Neuronal stem cell (in vitro differentiated cells): ENCODE results near the gene VEZT.

Experiments
- DNase-seq: peaks from one replicate; pipeline ENCODE4 v3.0.0-alpha.2; 2013; ENCODE audit warnings: low spot score
- H2AFZ ChIP-seq: one replicate; pipeline ENCODE4 v1.6.1; 2013; ENCODE audit warnings: mild to moderate bottlenecking, low read length, inconsistent platforms
- H2AK5ac ChIP-seq: 2 replicates; pipeline ENCODE4 v1.6.1; 2013; ENCODE audit warnings: low read depth, mild to moderate bottlenecking, inconsistent platforms, low read length, moderate library complexity, mixed read lengths
- H2BK120ac ChIP-seq: 2 replicates; pipeline ENCODE4 v1.6.1; 2013; ENCODE audit warnings: low read depth, mild to moderate bottlenecking, inconsistent platforms, low read length, moderate library complexity, mixed read lengths
- H2BK12ac ChIP-seq: one replicate; pipeline ENCODE4 v1.6.1; 2013; ENCODE audit warnings: low read length, inconsistent platforms
- H2BK15ac ChIP-seq: 2 replicates; pipeline ENCODE4 v1.6.1; 2013; ENCODE audit warnings: mild to moderate bottlenecking, low read length, inconsistent platforms, mixed read lengths
- H2BK5ac ChIP-seq: one replicate; pipeline ENCODE4 v1.6.1; 2013; ENCODE audit warnings: inconsistent platforms, mild to moderate bottlenecking, low read length, moderate library complexity
- H3K14ac ChIP-seq: one replicate; pipeline ENCODE4 v1.6.1; 2013; ENCODE audit warnings: low read length, inconsistent platforms
- H3K18ac ChIP-seq: 2 replicates; pipeline ENCODE4 v1.6.1; 2013; ENCODE audit warnings: low read length, inconsistent platforms
- H3K23ac ChIP-seq: 2 replicates; pipeline ENCODE4 v1.6.1; 2013; ENCODE audit warnings: low read depth, mild to moderate bottlenecking, mixed read lengths, low read length, inconsistent platforms; ENCODE audit not compliant: poor library complexity
- H3K27ac ChIP-seq: replicated peaks from 3 replicates; pipeline ENCODE4 v1.5.1; 2013; ENCODE audit warnings: low read length, inconsistent platforms
- H3K27me3 ChIP-seq, 3 experiments: 2 replicates each; pipeline ENCODE4 v1.6.1; 2013; ENCODE audit warnings: low read length in 3 of 3, mild to moderate bottlenecking in 2 of 3, inconsistent platforms in 1 of 3, low read depth in 1 of 3, mixed read lengths in 1 of 3, moderate library complexity in 1 of 3; ENCODE audit not compliant: control insufficient read depth in 3 of 3, insufficient read depth in 3 of 3
- H3K36me3 ChIP-seq, 2 donors: replicated peaks in 1 of 2; 2 replicates each; pipeline ENCODE4 v1.6.1; 2013; ENCODE audit warnings: low read length in 2 of 2; ENCODE audit not compliant: control insufficient read depth in 2 of 2, insufficient read depth in 2 of 2
- H3K4ac ChIP-seq: 2 replicates; pipeline ENCODE4 v1.6.1; 2013; ENCODE audit warnings: inconsistent platforms, mild to moderate bottlenecking, low read length, moderate library complexity
- H3K4me1 ChIP-seq, 2 donors: 1 replicate in 1 of 2; 2 replicates in 1 of 2; pipeline ENCODE4 v1.6.1; 2013; ENCODE audit warnings: low read length in 2 of 2, low read depth in 1 of 2; ENCODE audit not compliant: control insufficient read depth in 2 of 2, insufficient read depth in 1 of 2
- H3K4me2 ChIP-seq: one replicate; pipeline ENCODE4 v1.6.1; 2013; ENCODE audit warnings: mild to moderate bottlenecking, low read length, inconsistent platforms; ENCODE audit not compliant: insufficient read depth, poor library complexity, severe bottlenecking
- H3K4me3 ChIP-seq, 2 donors: 2 replicates each; pipeline ENCODE4 v1.5.1; 2013; ENCODE audit warnings: low read length in 2 of 2, mild to moderate bottlenecking in 2 of 2, inconsistent platforms in 1 of 2, moderate library complexity in 1 of 2
- H3K79me1 ChIP-seq: one replicate; pipeline ENCODE4 v1.6.1; 2013; ENCODE audit warnings: low read depth, mild to moderate bottlenecking, inconsistent platforms, low read length, moderate library complexity
- H3K9ac ChIP-seq: one replicate; pipeline ENCODE4 v1.6.1; 2013; ENCODE audit warnings: mild to moderate bottlenecking, low read depth, low read length, inconsistent platforms; ENCODE audit not compliant: poor library complexity
- H3K9me3 ChIP-seq, 2 donors: replicated peaks in 1 of 2; 2 replicates each; pipeline versions ENCODE3 to v1.6.1; 2013; ENCODE audit warnings: low read length in 2 of 2, mild to moderate bottlenecking in 2 of 2, inconsistent platforms in 1 of 2, low read depth in 1 of 2, mixed read lengths in 1 of 2, moderate library complexity in 1 of 2; ENCODE audit not compliant: control insufficient read depth in 2 of 2, insufficient read depth in 1 of 2
- H4K8ac ChIP-seq: one replicate; pipeline ENCODE4 v1.6.1; 2013; ENCODE audit warnings: low read depth, mild to moderate bottlenecking, inconsistent platforms, low read length, moderate library complexity
- H4K91ac ChIP-seq: one replicate; pipeline ENCODE4 v1.6.1; 2013; ENCODE audit warnings: low read length, low read depth, mild to moderate bottlenecking, inconsistent platforms; ENCODE audit not compliant: poor library complexity
- WGBS, 2 donors: extraction: QIAGEN DNeasy Blood & Tissue Kit; methylation state at CpG; one replicate each; pipeline ENCODE4 v1.1.7; 2013; ENCODE audit warnings: missing lambda C conversion rate in 2 of 2, mixed read lengths in 1 of 2; ENCODE audit not compliant: insufficient read length in 2 of 2, insufficient replicate concordance in 1 of 2; ENCODE audit errors: extremely low coverage in 2 of 2; 5-methylcytosine and 5-hydroxymethylcytosine counted together

Gene VEZT

DNA sequence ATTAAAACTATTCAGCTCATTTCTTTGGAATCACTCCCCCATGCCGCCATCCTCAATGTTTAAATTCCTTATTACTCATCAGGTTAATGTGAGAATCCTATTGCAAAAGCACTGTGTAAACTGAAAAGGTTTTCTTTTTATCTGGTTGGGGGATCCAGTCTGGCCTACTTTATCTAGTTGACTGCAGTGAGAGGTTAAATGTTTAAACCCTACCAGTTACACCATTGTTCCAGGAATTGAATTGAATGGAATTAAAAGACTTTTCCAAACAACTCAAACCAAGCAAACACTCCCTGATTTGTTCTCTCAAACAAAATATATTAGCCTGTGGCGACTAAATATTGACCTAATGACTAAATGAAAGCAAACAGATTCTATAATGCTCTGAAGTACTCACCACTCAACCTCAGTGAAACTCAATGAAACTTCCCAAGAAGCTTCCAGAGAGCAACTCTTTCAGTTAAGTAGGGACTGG is 100.5 kb downstream of the VEZT start:
- no peak overlapping the region for H3K27ac ChIP-seq

DNA sequence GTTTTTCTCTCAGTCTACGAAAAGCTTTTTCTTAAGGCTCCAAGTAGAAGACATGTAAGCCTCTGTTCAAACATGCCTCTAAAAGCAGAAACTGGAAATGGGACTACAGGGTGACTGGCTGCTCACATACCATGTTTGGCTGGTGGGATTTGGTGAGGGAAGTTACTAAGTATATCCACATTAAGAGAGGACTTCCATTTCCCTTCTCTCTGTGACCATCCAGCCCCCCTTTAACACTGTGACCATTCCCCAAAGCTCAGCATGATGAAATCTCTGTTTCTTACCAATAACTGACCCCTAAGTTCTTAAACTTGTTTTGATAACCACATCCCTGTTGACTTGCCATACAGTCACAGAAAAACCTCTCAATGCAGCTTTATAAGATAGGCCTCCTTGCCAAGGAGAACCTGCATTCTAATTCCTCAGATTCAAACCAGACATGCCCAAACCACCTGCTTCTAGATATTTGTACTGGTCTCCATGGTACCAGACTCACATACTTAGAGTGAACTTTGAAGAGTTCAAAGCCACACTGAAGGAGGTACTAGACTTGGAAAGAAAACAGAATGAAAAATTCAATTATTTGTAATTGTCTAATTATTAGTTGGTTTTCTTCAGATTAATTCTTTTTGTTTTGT is 102.2 kb downstream of the VEZT start:
- Histone ChIP-seq H3K4me3 (no peak overlapping the region), H3K4me1 (no peaks in the 10 kb centered on the region), H3K18ac (no peak overlapping the region), H2AFZ (no peak overlapping the region), H2AK5ac (no peak overlapping the region), H2BK120ac (no peak overlapping the region), H3K27me3 (no peaks in the 10 kb centered on the region), H3K27ac (no peak overlapping the region), H3K4ac (no peak overlapping the region), H4K8ac (no peak overlapping the region), H2BK15ac (no peak overlapping the region), H3K9ac (no peak overlapping the region), H2BK12ac (no peak overlapping the region), H3K23ac (no peak overlapping the region), H4K91ac (no peak overlapping the region), H2BK5ac (no peak overlapping the region), H3K79me1 (no peaks in the 10 kb centered on the region), H3K36me3 (no peaks in the 10 kb centered on the region), H3K14ac (no peak overlapping the region), H3K9me3 (no peaks in the 10 kb centered on the region), H3K4me2 (no peak overlapping the region)
- WGBS, 2 donors: no CpG with 5 or more reads among the region's 1 CpG
- DNase-seq: no peak

More for the DNA sequence above, 100.5 kb downstream of the VEZT start:
- no CpG with 5 or more reads among the region's 2 CpGs for WGBS, 2 donors
- Histone ChIP-seq H4K8ac (no peak overlapping the region), H3K9ac (no peak overlapping the region), H4K91ac (no peak overlapping the region), H3K4ac (no peak overlapping the region), H2BK12ac (no peak overlapping the region), H3K23ac (no peak overlapping the region), H3K18ac (no peak overlapping the region), H3K4me2 (no peak overlapping the region), H2BK15ac (no peak overlapping the region), H2AK5ac (no peak overlapping the region), H3K9me3 (no peaks in the 10 kb centered on the region), H3K4me1 (no peaks in the 10 kb centered on the region), H3K79me1 (no peaks in the 10 kb centered on the region), H3K27me3 (no peaks in the 10 kb centered on the region), H2AFZ (no peak overlapping the region), H3K14ac (no peak overlapping the region), H2BK120ac (no peak overlapping the region), H2BK5ac (no peak overlapping the region), H3K36me3 (no peaks in the 10 kb centered on the region), H3K4me3 (no peak overlapping the region)
- no peak for DNase-seq

DNA sequence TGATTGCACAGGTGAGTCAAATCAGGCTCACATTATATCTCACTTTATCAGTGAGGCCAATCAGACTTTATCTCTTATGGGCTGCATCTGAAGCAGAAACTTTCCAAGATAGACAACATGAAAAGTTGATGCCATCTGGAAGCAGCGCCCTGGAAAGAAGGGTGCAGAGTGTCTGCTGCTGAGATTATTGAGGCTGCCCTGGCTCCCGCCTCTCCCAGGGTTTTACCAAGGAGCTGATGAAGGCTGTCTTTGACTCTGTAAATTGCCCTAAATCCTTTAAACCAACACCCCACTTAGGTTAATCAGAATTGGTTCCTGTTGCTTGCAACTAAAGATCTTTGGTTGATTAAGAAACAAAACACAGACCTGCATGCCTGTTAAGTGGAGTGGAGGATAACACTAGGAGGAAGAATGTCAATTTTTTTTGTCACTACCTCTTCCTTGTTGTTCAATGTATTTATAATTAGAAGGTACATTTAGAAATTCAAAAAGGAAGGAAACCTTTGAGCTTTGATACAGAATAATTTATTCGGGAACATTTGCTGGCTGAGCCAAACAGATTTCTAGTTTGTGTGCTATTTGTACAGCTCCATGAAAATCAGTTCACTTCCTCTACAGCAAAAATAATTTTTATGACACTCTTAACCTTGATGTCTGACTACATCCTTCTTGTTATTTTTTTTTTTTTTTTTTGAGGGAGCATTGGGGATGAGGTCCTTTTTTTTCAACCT is 104.1 kb downstream of the VEZT start:
- no peak for DNase-seq
- H3K27me3 ChIP-seq: no peaks in the 10 kb centered on the region
- WGBS, 2 donors: no CpG with 5 or more reads among the region's 3 CpGs

DNA sequence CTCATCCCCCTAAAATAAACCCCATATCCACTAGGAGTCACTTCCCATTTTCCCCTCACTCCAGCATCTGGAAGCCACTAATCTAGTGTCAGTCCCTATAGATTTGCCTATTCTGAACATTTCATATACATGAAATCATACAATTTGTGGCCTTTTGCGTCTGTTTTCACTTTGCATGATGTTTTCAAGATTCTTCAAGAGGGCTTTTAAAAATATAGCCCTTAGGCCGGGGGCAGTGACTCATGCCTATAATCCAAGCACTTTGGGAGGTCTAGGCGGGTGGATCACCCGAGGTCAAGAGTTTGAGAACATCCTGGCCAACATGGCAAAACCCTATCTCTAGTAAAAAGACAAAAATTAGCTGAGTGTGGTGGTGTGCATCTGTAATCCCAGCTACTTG is 104.7 kb downstream of the VEZT start:
- no peak overlapping the region for H3K4me3 ChIP-seq
- no peaks in the 10 kb centered on the region for H3K9me3 ChIP-seq

More for the DNA sequence above, 104.1 kb downstream of the VEZT start:
- H2AK5ac ChIP-seq: no peak overlapping the region
- H3K9ac ChIP-seq: no peak overlapping the region
- no peaks in the 10 kb centered on the region for H3K4me1 ChIP-seq
- no peak overlapping the region for H3K18ac ChIP-seq
- no peak overlapping the region for H3K4me2 ChIP-seq
- H2BK5ac ChIP-seq: no peak overlapping the region
- no peak overlapping the region for H3K27ac ChIP-seq
- H3K79me1 ChIP-seq: no peaks in the 10 kb centered on the region
- H3K4me3 ChIP-seq: no peak overlapping the region
- no peak overlapping the region for H2BK15ac ChIP-seq
- H4K91ac ChIP-seq: no peak overlapping the region
- H3K36me3 ChIP-seq: no peaks in the 10 kb centered on the region
- H3K4ac ChIP-seq: no peak overlapping the region
- no peak overlapping the region for H4K8ac ChIP-seq
- no peak overlapping the region for H2AFZ ChIP-seq
- no peak overlapping the region for H2BK120ac ChIP-seq
- H3K23ac ChIP-seq: no peak overlapping the region
- H3K9me3 ChIP-seq: no peaks in the 10 kb centered on the region
- H3K14ac ChIP-seq: no peak overlapping the region
- H2BK12ac ChIP-seq: no peak overlapping the region

More for the DNA sequence above, 104.7 kb downstream of the VEZT start:
- no peak overlapping the region for H3K4ac ChIP-seq
- no peak overlapping the region for H2AFZ ChIP-seq
- H3K27me3 ChIP-seq: no peaks in the 10 kb centered on the region
- no peak overlapping the region for H3K27ac ChIP-seq
- H2AK5ac ChIP-seq: no peak overlapping the region
- no peak overlapping the region for H2BK5ac ChIP-seq
- DNase-seq: no peak
- H3K9ac ChIP-seq: no peak overlapping the region
- no peak overlapping the region for H3K4me2 ChIP-seq
- WGBS, 2 donors: no CpG with 5 or more reads among the region's 4 CpGs
- no peak overlapping the region for H4K91ac ChIP-seq
- no peak overlapping the region for H3K23ac ChIP-seq
- H2BK120ac ChIP-seq: no peak overlapping the region
- no peak overlapping the region for H2BK15ac ChIP-seq
- no peaks in the 10 kb centered on the region for H3K36me3 ChIP-seq
- no peak overlapping the region for H3K14ac ChIP-seq
- no peaks in the 10 kb centered on the region for H3K79me1 ChIP-seq
- H3K4me1 ChIP-seq: no peaks in the 10 kb centered on the region
- no peak overlapping the region for H4K8ac ChIP-seq
- no peak overlapping the region for H2BK12ac ChIP-seq
- H3K18ac ChIP-seq: no peak overlapping the region
